HepG2 (cell line): ENCODE results near the gene MAML1. TPM values are rescaled to one million over a fixed set of nuclear protein-coding genes. Genes with fewer than 3 reads are reported as not detected.

ENCODE experiments used
- ARID5B ChIP-seq: IDR thresholded peaks from 2 replicates; pipeline ENCODE4 v1.4.0; 2020; ENCODE audit warnings: mild to moderate bottlenecking, missing genetic modification reagents
- ARNT2 ChIP-seq: sonication (generic); formaldehyde crosslinking; IDR thresholded peaks from 2 replicates; pipeline ENCODE4 v1.8.0; 2022; ENCODE audit warnings: mild to moderate bottlenecking, low read depth, missing genetic modification reagents, moderate library complexity
- CBFB ChIP-seq: sonication (generic); formaldehyde crosslinking; IDR thresholded peaks from 2 replicates; pipeline ENCODE4 v1.4.0; 2020; ENCODE audit warnings: missing genetic modification reagents
- DNMT1 ChIP-seq: sonication (generic); formaldehyde crosslinking; IDR thresholded peaks from 2 replicates; pipeline ENCODE4 v1.5.1; 2020; ENCODE audit warnings: mild to moderate bottlenecking, missing genetic modification reagents
- DNMT3B ChIP-seq: conservative IDR thresholded peaks from 2 replicates; pipeline ENCODE4 v1.6.1; 2016; ENCODE audit warnings: missing biosample characterization, control low read depth
- KDM5B ChIP-seq: sonication (generic); formaldehyde crosslinking; IDR thresholded peaks from 2 replicates; pipeline ENCODE4 v1.4.0; 2020; ENCODE audit warnings: missing genetic modification reagents, mild to moderate bottlenecking, borderline replicate concordance
- MTA3 ChIP-seq: sonication (generic); formaldehyde crosslinking; IDR thresholded peaks from 2 replicates; pipeline ENCODE4 v1.4.0; 2020; ENCODE audit warnings: missing genetic modification reagents
- NONO ChIP-seq, 2 experiments: fragments of 450-650 bp in 1 of 2; sonication (generic) in 1 of 2; formaldehyde crosslinking in 1 of 2; IDR thresholded peaks in 1 of 2; conservative IDR thresholded peaks in 1 of 2; 2 replicates each; pipeline versions ENCODE4 v1.6.1 to v1.8.0; 2017 to 2022; ENCODE audit warnings: mild to moderate bottlenecking in 1 of 2, missing genetic modification reagents in 1 of 2, moderate library complexity in 1 of 2
- NR3C1 ChIP-seq: sonication (generic); formaldehyde crosslinking; IDR thresholded peaks from 2 replicates; pipeline ENCODE4 v1.4.0; 2020; ENCODE audit warnings: missing genetic modification reagents
- SPEN ChIP-seq: sonication (generic); formaldehyde crosslinking; IDR thresholded peaks from 2 replicates; pipeline ENCODE4 v1.5.1; 2020; ENCODE audit warnings: low read depth, mild to moderate bottlenecking, missing genetic modification reagents
- TBP ChIP-seq: sonication (generic); formaldehyde crosslinking; IDR thresholded peaks from 2 replicates; pipeline ENCODE4 v1.5.0; 2020; ENCODE audit warnings: missing genetic modification reagents
- ZBTB38 ChIP-seq: sonication (generic); formaldehyde crosslinking; IDR thresholded peaks from 2 replicates; pipeline ENCODE4 v1.5.1; 2020; ENCODE audit warnings: mild to moderate bottlenecking, missing genetic modification reagents
- ZKSCAN8 ChIP-seq: IDR thresholded peaks from 2 replicates; pipeline ENCODE4 v1.6.1; 2016; ENCODE audit warnings: borderline replicate concordance, missing genetic modification reagents, missing compliant biosample characterization
- ZNF276 ChIP-seq: sonication (generic); formaldehyde crosslinking; IDR thresholded peaks from 2 replicates; pipeline ENCODE4 v1.4.0; 2020; ENCODE audit warnings: mild to moderate bottlenecking, low read depth, missing genetic modification reagents
- ZNF460 ChIP-seq: sonication (generic); formaldehyde crosslinking; IDR thresholded peaks from 2 replicates; pipeline ENCODE4 v1.5.1; 2020; ENCODE audit warnings: missing genetic modification reagents, mild to moderate bottlenecking, borderline replicate concordance
- ZNF687 ChIP-seq: sonication (generic); formaldehyde crosslinking; IDR thresholded peaks from 2 replicates; pipeline ENCODE4 v1.5.1; 2020; ENCODE audit warnings: mild to moderate bottlenecking, missing genetic modification reagents, moderate library complexity
- polyA plus RNA-seq, 8 experiments: library from polyadenylated mRNA; depleted of rRNA in 3 of 8; stranded (reverse) in 7 of 8; unstranded in 1 of 8; fragments of >200 nt; fragmentation: Illumina TruSeq in 4 of 8; extraction: Trizol in 4 of 8; gene quantifications; 2 replicates each; pipeline versions ENCODE4 v1.2.1 to v1.2.3, GENCODE V29; 2011 to 2016; ENCODE audit warnings: low read depth in 4 of 8, missing spikeins in 1 of 8, mixed read lengths in 1 of 8; ENCODE audit not compliant: insufficient read depth in 1 of 8
- total RNA-seq, 5 experiments: library from RNA; depleted of rRNA; stranded (reverse); fragments of >200 nt; fragmentation: Illumina TruSeq; extraction: Trizol; gene quantifications; 2 replicates each; pipeline ENCODE4 v1.2.3, GENCODE V29; 2016; ENCODE audit warnings: low read depth in 1 of 5

The MAML1 gene
- total and polyA plus RNA-seq, 2 of the 13 experiments (the other 11 are each of a cell fraction or from before 2014, with no cell fraction given), result 10.0 to 10.8 TPM

GRCh38 chr5:179820483-179821297 is 88.1 kb downstream of the MAML1 start, which contains the start of gene SQSTM1 (continued):
- TF ChIP-seq ARID5B (CRISPR knock-in tag) (no peak), CBFB (no peak), NONO (IDR thresholded peaks at IDR 0.05) (no peak), NONO (CRISPR knock-in tag; conservative IDR thresholded peaks at IDR 0.05) (peak; percentile 34; the same call in 1 of the 2 replicates), ARNT2 (peak; percentile 66; the same call in 1 of the 2 replicates), DNMT3B (CRISPR knock-in tag) (no peak), TBP (CRISPR knock-in tag) (no peak), MTA3 (no peak), KDM5B (peak; percentile 67), NR3C1 (CRISPR knock-in tag) (0 out of 2 replicates have a peak, but pooled peaks have one; percentile 81), SPEN (CRISPR knock-in tag) (peak; percentile 74), DNMT1 (CRISPR knock-in tag) (no peak), ZNF687 (peak; percentile 18; the same call in 1 of the 2 replicates), ZKSCAN8 (CRISPR knock-in tag) (no peak), ZNF460 (CRISPR knock-in tag) (no peak), ZBTB38 (CRISPR knock-in tag) (0 out of 2 replicates have a peak, but pooled peaks have one; percentile 22), ZNF276 (no peak)
